GM12878 (cell line): ENCODE results near the gene DNHD1. TPM values are rescaled to one million over a fixed set of nuclear protein-coding genes. Genes with fewer than 3 reads are reported as not detected.

Experiments
- ATAC-seq: fragments of 200-7000 bp; cut with Tn5 transposase; 3 replicates; pipeline ENCODE4 v1.9.1; 2020; ENCODE audit warnings: mild to moderate bottlenecking, moderate library complexity
- BruUV-seq: library from RNA; stranded (reverse); fragments of 400-500 nt; replicated peaks from 2 replicates; lab custom pipeline; 2021; lab: Mats Ljungman, UMichigan
- CTCF ChIA-PET: fragments of 300-600 bp; sonication (Branson Sonifier 250); formaldehyde crosslinking; extraction: SDS; loops from one replicate; lab custom pipeline; 2021; ENCODE audit warnings: inconsistent platforms; lab: Yijun Ruan, JAX
- POLR2A ChIA-PET: fragments of 350-600 bp; formaldehyde crosslinking; extraction: SDS; loops from one replicate; lab custom pipeline; 2021; ENCODE audit warnings: inconsistent platforms; lab: Charles Lee
- RAD21 ChIA-PET: fragments of 300-600 bp; sonication (Branson Sonifier 250); formaldehyde crosslinking; loops from one replicate; lab custom pipeline; 2023; ENCODE audit warnings: antibody characterized with exemption; ENCODE audit not compliant: unreplicated experiment; lab: Charles Lee
- SMC1A ChIA-PET: fragments of 300-600 bp; sonication (Branson Sonifier 250); formaldehyde crosslinking; loops from one replicate; lab custom pipeline; 2023; ENCODE audit not compliant: unreplicated experiment, uncharacterized antibody; lab: Charles Lee
- DNase-seq: peaks from one replicate; pipeline ENCODE4 v3.0.0-alpha.2; 2011; ENCODE audit warnings: low read depth, low spot score
- FAIRE-seq: peaks from 3 replicates; lab custom pipeline; 2011; peaks lifted over from hg19 to GRCh38; lab: Jason Lieb, UNC
- H2AFZ ChIP-seq: 2 replicates; pipeline ENCODE4 v1.6.0; 2011; ENCODE audit warnings: low read depth, low read length, control low read depth; ENCODE audit not compliant: control insufficient read depth
- H3K27ac ChIP-seq: 2 replicates; pipeline ENCODE4 v1.5.1; 2011; ENCODE audit warnings: control low read depth; ENCODE audit not compliant: control insufficient read depth, insufficient read depth
- H3K27me3 ChIP-seq, 2 experiments: replicated peaks in 1 of 2; 2 replicates each; pipeline versions ENCODE4 v1.6.0 to v1.6.1; 2011; ENCODE audit warnings: low read length in 1 of 2; ENCODE audit not compliant: control insufficient read depth in 2 of 2, insufficient read depth in 2 of 2
- H3K36me3 ChIP-seq, 2 experiments: 2 replicates each; pipeline ENCODE4 v1.5.1; 2011; ENCODE audit warnings: low read length in 1 of 2; ENCODE audit not compliant: control insufficient read depth in 2 of 2, insufficient read depth in 2 of 2
- H3K4me1 ChIP-seq: 2 replicates; pipeline ENCODE4 v1.6.1; 2011; ENCODE audit warnings: mild to moderate bottlenecking, low read length, moderate library complexity, mixed read lengths; ENCODE audit not compliant: control insufficient read depth, insufficient read depth
- H3K4me2 ChIP-seq: 2 replicates; pipeline ENCODE4 v1.6.0; 2011; ENCODE audit warnings: control low read depth; ENCODE audit not compliant: control insufficient read depth, insufficient read depth
- H3K4me3 ChIP-seq: fragments of 200-600 bp; sonication (generic); 2 replicates; pipeline ENCODE4 v1.5.1; 2016
- H3K79me2 ChIP-seq: 2 replicates; pipeline ENCODE4 v1.6.0; 2011; ENCODE audit warnings: low read length; ENCODE audit not compliant: control insufficient read depth, insufficient read depth
- H3K9ac ChIP-seq: 2 replicates; pipeline ENCODE4 v1.8.0; 2011; ENCODE audit warnings: low read length, control low read depth, mixed read lengths; ENCODE audit not compliant: control insufficient read depth, insufficient read depth
- H3K9me3 ChIP-seq: replicated peaks from 3 replicates; pipeline ENCODE4 v1.5.1; 2011; ENCODE audit warnings: mild to moderate bottlenecking, low read length; ENCODE audit not compliant: control insufficient read depth, insufficient read depth
- H4K20me1 ChIP-seq: 2 replicates; pipeline ENCODE4 v1.6.0; 2011; ENCODE audit not compliant: control insufficient read depth, insufficient read depth
- ATF7 ChIP-seq: fragments of 450-650 bp; IDR thresholded peaks from 2 replicates; pipeline ENCODE4 v1.6.1; 2016; ENCODE audit warnings: low read depth, mild to moderate bottlenecking
- MEF2A ChIP-seq: IDR thresholded peaks from 2 replicates; pipeline ENCODE4 v1.6.1; 2011; ENCODE audit warnings: low read depth, mild to moderate bottlenecking, low read length, moderate library complexity; ENCODE audit not compliant: insufficient read depth
- PML ChIP-seq: IDR thresholded peaks from 2 replicates; pipeline ENCODE4 v1.6.1; 2012; ENCODE audit warnings: low read length, inconsistent platforms
- SREBF2 ChIP-seq: IDR thresholded peaks from 2 replicates; pipeline ENCODE4 v1.6.1; 2012; ENCODE audit warnings: mild to moderate bottlenecking, low read length
- TAF1 ChIP-seq: IDR thresholded peaks from 2 replicates; pipeline ENCODE4 v1.6.1; 2011; ENCODE audit warnings: mild to moderate bottlenecking, low read depth, low read length, borderline replicate concordance
- TARDBP ChIP-seq: IDR thresholded peaks from 2 replicates; pipeline ENCODE4 v1.6.1; 2016; ENCODE audit warnings: borderline replicate concordance
- ZNF384 ChIP-seq: IDR thresholded peaks from 2 replicates; pipeline ENCODE4 v1.6.1; 2012; ENCODE audit warnings: low read depth, mild to moderate bottlenecking, low read length, improper control_type of control experiment, borderline replicate concordance
- WGBS: methylation state at CpG from one replicate; pipeline ENCODE4 v1.1.6; 2016; ENCODE audit warnings: low lambda C conversion rate; ENCODE audit not compliant: insufficient replicate concordance, insufficient coverage; ENCODE audit errors: missing lambda C conversion rate; 5-methylcytosine and 5-hydroxymethylcytosine counted together
- in situ Hi-C: fragments of 300-500 bp; cut with MboI; formaldehyde crosslinking; loops from 9 replicates; pipeline ENCODE4 v1.14.3; 2018; ENCODE audit warnings: mixed read lengths
- intact Hi-C: fragments of 100-400 bp; cut with micrococcal nuclease; formaldehyde crosslinking; loops from one replicate; pipeline ENCODE4 v1.14.2; 2022; ENCODE audit not compliant: unreplicated experiment
- polyA plus RNA-seq, 11 experiments: library from polyadenylated mRNA; depleted of rRNA in 4 of 11; unstranded in 6 of 11; stranded (reverse) in 5 of 11; fragments of >200 nt; fragmentation: Nextera tagmentation in 4 of 11; fragmentation: Illumina TruSeq in 1 of 11; extraction: Ambion mirVana in 4 of 11; extraction: Trizol in 1 of 11; gene quantifications; 1 replicate in 1 of 11; 2 replicates in 10 of 11; pipeline versions ENCODE4 v1.2.1 to v1.2.3, GENCODE V29; 2011 to 2016; ENCODE audit warnings: inconsistent platforms in 2 of 11, missing spikeins in 2 of 11, low read depth in 1 of 11
- total RNA-seq, 4 experiments: library from RNA; depleted of rRNA in 3 of 4; stranded (reverse); fragments of >200 nt in 3 of 4; fragmentation: Illumina TruSeq in 1 of 4; extraction: Trizol in 1 of 4; gene quantifications; 2 replicates each; pipeline versions ENCODE4 v1.2.1 to v1.2.3, GENCODE V29; 2013 to 2021
- TF ChIP-seq, protein P1 (sequence below): IDR thresholded peaks from 2 replicates; pipeline ENCODE4 v1.6.1; 2012; ENCODE audit warnings: low read depth, low read length, improper control_type of control experiment
- TF ChIP-seq, protein P2 (sequence below), 3 experiments: IDR thresholded peaks in 2 of 3; conservative IDR thresholded peaks in 1 of 3; 2 replicates each; pipeline ENCODE4 v1.5.1; 2011; ENCODE audit warnings: low read depth in 3 of 3, low read length in 3 of 3, mild to moderate bottlenecking in 3 of 3, control low read depth in 2 of 3, moderate library complexity in 2 of 3, inconsistent platforms in 1 of 3, mixed read lengths in 1 of 3; ENCODE audit not compliant: control insufficient read depth in 2 of 3, insufficient read depth in 1 of 3; ENCODE audit errors: extremely low read depth in 1 of 3

DNHD1 gene
- total and polyA plus RNA-seq, 10 of the 15 experiments (the other 5 are each of a cell fraction or from before 2014, with no cell fraction given), result 0.99 to 16.9 (median 8.6) TPM

DNA sequence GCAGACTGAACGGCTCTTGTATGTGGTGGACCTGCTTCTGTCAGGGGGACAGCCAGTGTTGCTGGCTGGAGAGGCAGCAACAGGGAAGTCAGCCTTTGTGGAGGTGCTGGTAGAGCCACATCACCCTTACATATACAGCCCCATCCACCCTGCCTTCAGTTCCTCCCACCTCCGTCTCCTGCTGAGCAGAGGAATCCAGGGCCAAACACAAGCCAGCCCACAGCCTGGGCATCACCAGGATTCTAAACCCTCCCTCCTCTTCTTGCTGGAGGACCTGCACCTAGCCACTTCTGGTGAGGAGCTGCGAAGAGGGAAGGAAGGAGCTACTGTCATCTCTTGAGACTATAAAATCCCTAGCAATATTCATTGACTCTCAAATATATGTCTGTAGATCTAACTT is 51.6 kb downstream of the DNHD1 start:
- Histone ChIP-seq H3K4me3 (no peak overlapping the region), H3K27me3 (no peaks in the 10 kb centered on the region), H4K20me1 (no peaks in the 10 kb centered on the region), H3K4me1 (no peaks in the 10 kb centered on the region), H2AFZ (no peak overlapping the region), H3K79me2 (no peaks in the 10 kb centered on the region), H3K27ac (no peak overlapping the region), H3K36me3 (peaks cover 0 to 2% of the 10 kb centered on the region in 2 experiments; a peak in 2 of 4 replicates), H3K9me3 (no peaks in the 10 kb centered on the region), H3K9ac (no peak overlapping the region), H3K4me2 (no peak overlapping the region)
- TF ChIP-seq MEF2A (no peak), TARDBP (no peak), ATF7 (no peak), PML (no peak)
- TF ChIP-seq, protein P1, sequence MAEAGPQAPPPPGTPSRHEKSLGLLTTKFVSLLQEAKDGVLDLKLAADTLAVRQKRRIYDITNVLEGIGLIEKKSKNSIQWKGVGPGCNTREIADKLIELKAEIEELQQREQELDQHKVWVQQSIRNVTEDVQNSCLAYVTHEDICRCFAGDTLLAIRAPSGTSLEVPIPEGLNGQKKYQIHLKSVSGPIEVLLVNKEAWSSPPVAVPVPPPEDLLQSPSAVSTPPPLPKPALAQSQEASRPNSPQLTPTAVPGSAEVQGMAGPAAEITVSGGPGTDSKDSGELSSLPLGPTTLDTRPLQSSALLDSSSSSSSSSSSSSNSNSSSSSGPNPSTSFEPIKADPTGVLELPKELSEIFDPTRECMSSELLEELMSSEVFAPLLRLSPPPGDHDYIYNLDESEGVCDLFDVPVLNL, result no peak
- DNase-seq, result no peak
- POLR2A ChIA-PET, result no interaction called here
- intact Hi-C loops, result no loop called here
- no TSS peak for BruUV-seq
- RAD21 ChIA-PET, result interaction anchor here (1.2 kb wide), 1 partner anchor 135 kb away, joined by 3 read pairs; the partner anchor contains the start of gene MRPL17
- ATAC-seq, result no peak
- in situ Hi-C loops, result no loop called here
- SMC1A ChIA-PET, result interaction anchor here (1.0 kb wide), 1 partner anchor 157 kb away, joined by 4 read pairs; no protein-coding TSS in a partner anchor
- 90% methylated on average over 3 of the region's 3 CpGs for WGBS
- CTCF ChIA-PET, result interaction anchor here (0.9 to 1.2 kb wide), 4 partner anchors 18 to 171 kb away, joined by 3 to 5 read pairs (median 4); partner anchors contain the start of gene MRPL17
- no peak for FAIRE-seq

DNA sequence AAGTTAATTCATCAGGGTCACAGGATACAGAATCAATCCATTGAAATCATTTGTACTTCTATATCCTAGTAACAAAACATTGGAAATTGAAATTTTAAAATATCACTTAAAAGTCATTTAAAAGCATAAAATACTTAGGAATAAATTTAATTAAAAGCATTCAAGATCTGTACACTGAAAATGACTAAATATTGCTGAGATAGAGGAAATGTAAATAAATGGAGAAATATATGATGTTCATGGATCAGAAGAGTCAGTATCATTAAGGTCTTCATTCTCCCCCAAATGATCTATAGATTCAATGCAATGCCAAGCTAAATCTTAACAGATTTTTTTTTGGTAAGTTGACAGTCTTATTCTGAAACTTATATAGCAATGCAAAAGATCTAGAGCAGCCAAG is 56.6 kb downstream of the DNHD1 start:
- Histone ChIP-seq H3K36me3 (no peaks in the 10 kb centered on the region), H4K20me1 (no peaks in the 10 kb centered on the region), H3K4me2 (no peak overlapping the region), H3K27ac (no peak overlapping the region), H3K27me3 (no peaks in the 10 kb centered on the region)
- in situ Hi-C loops (no loop called here), intact Hi-C loops (no loop called here)
- ATAC-seq (no peak), DNase-seq (no peak)
- no TSS peak for BruUV-seq
- RAD21 ChIA-PET, result interaction anchor here (1.0 kb wide), 1 partner anchor 22 kb away, joined by 3 read pairs; no protein-coding TSS in a partner anchor
- CTCF ChIA-PET, result interaction anchor here (1.0 to 1.3 kb wide), 3 partner anchors 22 to 152 kb away, joined by 5 to 7 read pairs (median 5); partner anchors contain the start of gene MRPL17
- SMC1A ChIA-PET, result interaction anchor here (1.1 kb wide), 1 partner anchor 22 kb away, joined by 4 read pairs; no protein-coding TSS in a partner anchor
- TF ChIP-seq ZNF384 (no peak), TAF1 (no peak), SREBF2 (no peak)
- TF ChIP-seq, protein P2, sequence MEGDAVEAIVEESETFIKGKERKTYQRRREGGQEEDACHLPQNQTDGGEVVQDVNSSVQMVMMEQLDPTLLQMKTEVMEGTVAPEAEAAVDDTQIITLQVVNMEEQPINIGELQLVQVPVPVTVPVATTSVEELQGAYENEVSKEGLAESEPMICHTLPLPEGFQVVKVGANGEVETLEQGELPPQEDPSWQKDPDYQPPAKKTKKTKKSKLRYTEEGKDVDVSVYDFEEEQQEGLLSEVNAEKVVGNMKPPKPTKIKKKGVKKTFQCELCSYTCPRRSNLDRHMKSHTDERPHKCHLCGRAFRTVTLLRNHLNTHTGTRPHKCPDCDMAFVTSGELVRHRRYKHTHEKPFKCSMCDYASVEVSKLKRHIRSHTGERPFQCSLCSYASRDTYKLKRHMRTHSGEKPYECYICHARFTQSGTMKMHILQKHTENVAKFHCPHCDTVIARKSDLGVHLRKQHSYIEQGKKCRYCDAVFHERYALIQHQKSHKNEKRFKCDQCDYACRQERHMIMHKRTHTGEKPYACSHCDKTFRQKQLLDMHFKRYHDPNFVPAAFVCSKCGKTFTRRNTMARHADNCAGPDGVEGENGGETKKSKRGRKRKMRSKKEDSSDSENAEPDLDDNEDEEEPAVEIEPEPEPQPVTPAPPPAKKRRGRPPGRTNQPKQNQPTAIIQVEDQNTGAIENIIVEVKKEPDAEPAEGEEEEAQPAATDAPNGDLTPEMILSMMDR (IDR thresholded peaks at IDR 0.05 in 2 of 3, conservative IDR thresholded peaks at IDR 0.05 in 1 of 3; ENCODE audit: control insufficient read depth in 2 of 3, extremely low read depth in 1 of 3, insufficient read depth in 1 of 3, low read depth in 3 of 3, low read length in 3 of 3), result no peak
- TF ChIP-seq, all 136 proteins: peak for 0
- Histone ChIP-seq H3K4me1 (no peaks in the 10 kb centered on the region), H3K9me3 (no peaks in the 10 kb centered on the region), H3K4me3 (no peak overlapping the region), H2AFZ (no peak overlapping the region), H3K9ac (no peak overlapping the region), H3K79me2 (no peaks in the 10 kb centered on the region)
- POLR2A ChIA-PET, result no interaction called here
- no peak for FAIRE-seq
